HG02840 (cell line): ENCODE results near the gene TRMT5.

Experiments used
- ATAC-seq: cut with Tn5 transposase; IDR thresholded peaks from one replicate; pipeline ENCODE4 v1.9.1; 2021; ENCODE audit warnings: mild to moderate bottlenecking, moderate library complexity, moderate number of reproducible peaks; ENCODE audit not compliant: unreplicated experiment, low FRiP score

The TRMT5 gene

GRCh38 chr14:60980811-60981632 lies at the start of gene TRMT5, which contains the start of gene SLC38A6:
TRMT5 (minus strand) TSS chr14:60981079; CDS start chr14:60980973, 106 bp downstream.
SLC38A6 (plus strand) TSS chr14:60981245; CDS start chr14:60981278, 33 bp downstream.
- peak; percentile 92 for ATAC-seq

DNA sequence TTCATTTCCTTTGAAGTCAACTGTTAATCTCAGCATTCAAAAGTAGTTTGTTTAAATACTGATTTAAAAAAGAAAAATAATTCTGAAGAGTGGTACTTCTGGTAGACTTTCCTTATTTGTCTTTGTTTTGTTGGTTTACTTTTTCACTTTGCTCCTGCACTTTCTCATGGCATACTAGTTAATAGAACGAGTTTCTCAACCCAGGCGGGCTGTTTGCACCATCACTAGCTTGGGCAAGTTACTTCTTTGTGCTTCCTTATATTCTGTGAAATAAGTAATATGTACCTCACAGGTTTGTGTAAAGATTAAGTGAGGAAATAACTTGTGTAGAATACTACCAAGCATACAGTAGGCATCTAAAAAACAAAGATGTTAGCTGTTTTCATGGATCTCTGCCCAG lies 45.6 kb upstream of the TRMT5 start:
- ATAC-seq: no peak

- no peak for ATAC-seq
Observed at GRCh38 chr14:61025251-61026223, 44.7 kb upstream of the TRMT5 start.

GRCh38 chr14:61019537-61019936 lies 38.7 kb upstream of the TRMT5 start:
- ATAC-seq: no peak

GRCh38 chr14:61003571-61003970 lies 22.7 kb upstream of the TRMT5 start:
- no peak for ATAC-seq

GRCh38 chr14:60999536-60999935 lies 18.7 kb upstream of the TRMT5 start:
- no peak for ATAC-seq

DNA sequence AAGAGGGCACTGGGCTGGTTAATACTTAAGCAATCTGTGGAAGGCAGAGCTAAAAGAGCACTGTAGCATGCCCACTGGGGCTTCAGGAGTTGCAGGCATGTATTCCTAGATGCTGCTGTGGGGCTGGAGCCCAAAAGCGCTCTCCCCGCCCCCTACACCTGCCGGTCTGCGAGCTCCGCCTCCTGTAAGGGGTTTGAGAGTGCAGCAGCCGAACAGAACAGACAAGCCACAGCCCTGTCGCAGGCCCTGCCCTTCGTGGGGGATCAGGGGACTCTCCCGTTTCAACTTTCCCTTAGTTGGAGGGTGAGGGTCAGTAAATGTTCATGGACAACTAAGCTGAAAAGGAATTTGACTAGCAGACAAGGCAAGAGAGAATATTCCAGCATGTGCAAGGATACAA lies 17.7 kb upstream of the TRMT5 start:
- no peak for ATAC-seq

DNA sequence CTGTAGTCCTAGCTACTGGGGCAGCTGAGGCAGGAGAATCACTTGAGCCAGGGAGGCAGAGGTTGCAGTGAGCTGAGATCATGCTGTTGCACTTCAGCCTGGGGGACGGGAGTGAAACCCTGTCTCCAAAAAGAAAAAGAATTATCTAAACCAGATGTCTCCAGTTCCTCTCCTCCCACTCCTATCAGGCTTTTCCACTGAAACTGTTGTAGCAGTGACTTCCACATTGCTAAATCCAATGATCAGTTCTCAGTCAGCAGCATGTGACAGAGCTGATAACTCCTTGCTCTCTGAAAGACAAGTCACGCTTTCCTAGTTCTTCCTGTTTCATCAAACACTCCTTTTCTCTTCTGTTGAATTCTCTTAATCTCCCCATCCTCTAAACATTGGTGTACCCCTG lies 8.7 kb upstream of the TRMT5 start:
- ATAC-seq: no peak

DNA sequence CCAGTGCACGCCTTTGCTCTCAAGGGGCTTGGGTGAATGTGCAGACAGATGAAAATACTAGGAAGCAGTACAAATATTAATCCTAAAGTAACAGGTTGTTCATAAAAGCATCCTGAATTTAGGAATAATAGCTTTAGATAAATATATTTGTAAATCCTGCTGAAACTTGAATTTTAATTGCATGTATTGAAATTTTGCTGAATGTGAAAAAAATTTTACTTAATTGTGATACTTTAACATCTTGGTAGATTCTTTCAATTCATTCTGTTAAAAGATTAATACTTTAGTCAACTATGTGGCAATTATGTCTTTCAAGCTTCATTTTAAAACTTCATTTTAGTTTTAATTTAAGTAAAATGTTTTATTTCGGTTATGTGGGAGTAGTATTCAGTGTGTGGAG lies 5.6 kb upstream of the TRMT5 start:
- ATAC-seq: no peak

DNA sequence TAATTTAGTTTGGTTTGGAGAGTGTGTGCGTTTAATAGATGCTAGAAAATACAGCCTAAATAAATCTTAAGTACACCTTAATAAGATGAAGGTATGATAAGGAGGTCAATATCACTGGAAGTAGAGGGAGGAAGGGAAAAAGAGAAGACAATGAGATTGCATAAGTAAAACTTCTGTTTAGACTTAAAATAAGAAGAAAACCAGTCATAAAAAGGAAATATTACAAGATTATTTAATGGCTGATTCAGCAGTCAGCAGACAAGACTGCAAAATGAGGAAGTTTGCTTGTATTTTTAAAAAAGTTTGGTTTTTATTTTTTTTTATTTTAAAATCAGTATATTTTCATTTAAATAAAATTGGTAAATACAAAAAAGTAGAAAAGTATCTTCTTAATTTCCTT lies 3.3 kb upstream of the TRMT5 start:
- ATAC-seq: no peak

DNA sequence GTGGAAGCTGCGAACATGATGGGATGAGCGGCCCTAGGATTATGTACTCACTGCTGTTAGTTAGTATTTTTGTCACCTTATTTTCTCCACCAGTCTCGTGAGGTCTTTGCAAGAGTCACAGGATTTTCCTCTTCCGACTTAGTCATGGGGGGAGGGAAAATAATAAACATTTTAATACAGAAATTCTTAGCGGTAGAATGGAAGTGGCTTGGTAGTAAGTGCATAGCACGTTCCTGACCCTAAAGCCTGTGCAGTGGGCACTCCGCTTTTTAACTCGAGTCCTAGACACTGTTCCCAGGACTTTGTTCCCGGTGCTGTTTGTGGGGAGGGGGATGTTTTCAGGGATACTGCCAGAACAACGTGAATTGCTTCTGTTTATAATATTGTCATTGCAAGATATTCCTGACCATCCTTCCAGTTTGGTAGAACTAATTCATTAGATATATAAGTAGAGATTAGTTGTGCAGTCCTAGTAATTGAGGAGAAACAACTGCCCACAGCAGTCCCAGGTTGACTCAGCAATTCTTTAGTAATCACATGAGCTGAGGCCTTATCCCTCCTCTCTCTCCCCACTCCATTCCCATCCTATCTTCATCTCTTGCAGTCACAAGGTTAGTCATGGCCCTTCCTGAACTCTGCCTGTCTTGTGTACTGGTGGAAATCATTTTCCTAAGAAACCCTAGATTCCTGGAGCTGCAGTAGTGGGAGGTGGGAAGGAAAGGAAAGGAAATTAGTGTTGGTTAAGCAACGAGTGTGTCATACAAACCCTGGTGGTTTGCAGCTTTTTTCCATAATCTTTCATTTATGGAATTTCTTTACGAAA lies 965 bp upstream of the TRMT5 start:
- ATAC-seq: no peak

DNA sequence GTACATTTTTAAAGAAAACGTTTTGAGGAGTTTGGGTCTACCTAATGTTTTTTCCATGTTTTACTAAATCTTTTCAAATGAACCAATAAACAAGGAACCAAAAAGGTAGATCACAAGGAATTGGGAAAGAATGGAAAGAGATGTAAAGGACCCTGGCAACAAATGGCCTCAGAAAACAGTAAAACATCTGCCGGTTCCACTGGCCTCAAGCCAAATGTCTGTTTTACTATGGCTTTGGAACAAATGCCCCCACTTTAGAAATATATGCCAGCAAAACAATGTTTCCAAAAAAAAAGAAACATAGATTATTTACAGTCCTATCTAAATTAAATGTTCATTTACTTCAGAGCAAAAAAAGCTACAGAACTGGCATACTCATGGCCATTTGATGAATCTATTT lies 3.0 kb downstream of the TRMT5 start:
- ATAC-seq: no peak

DNA sequence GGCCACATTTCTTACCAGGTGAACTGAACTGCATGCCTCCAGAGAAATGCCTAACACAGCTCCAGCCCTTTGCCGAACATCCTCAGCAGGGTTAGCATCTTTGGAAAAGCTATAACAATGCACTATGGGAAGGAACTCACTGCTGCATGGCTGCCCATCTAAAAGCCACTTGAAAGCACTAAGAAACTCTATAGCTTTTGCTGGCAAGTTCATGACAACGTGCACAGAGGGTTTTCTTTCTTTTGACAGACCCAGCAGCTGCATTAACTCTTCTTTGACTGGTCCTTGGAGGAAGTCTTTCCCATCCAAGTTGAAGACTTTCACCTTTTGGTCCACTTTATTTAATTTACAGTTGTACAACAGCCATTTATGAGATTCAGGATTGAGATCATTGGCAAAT lies 5.3 kb downstream of the TRMT5 start:
- ATAC-seq: no peak

- no peak for ATAC-seq
Observed at GRCh38 chr14:60974090-60974651, 6.7 kb downstream of the TRMT5 start.

- ATAC-seq: no peak
Observed at GRCh38 chr14:60973070-60973469, 7.8 kb downstream of the TRMT5 start.

GRCh38 chr14:60972295-60972694 lies 8.6 kb downstream of the TRMT5 start:
- ATAC-seq: no peak

- no peak for ATAC-seq
Observed at GRCh38 chr14:60971271-60971670, 9.6 kb downstream of the TRMT5 start.

DNA sequence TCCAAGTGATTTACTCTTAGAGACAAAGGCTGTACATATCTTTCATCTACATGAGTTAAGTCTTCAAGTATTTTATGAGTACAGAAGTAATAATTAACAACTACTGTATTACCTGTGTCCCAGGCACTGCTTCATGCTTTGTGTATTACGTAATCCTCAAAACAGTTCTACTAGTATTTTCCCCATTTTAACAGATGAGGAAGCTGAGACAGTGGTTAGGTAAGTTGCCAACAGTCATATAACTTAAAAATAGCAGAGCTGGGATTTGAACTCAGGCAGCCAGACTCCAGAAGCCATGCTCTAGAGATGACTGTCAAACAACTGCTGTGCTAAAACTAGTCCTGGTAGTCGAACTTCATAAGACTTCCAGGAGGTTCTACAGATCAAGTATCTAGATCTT lies 10.7 kb downstream of the TRMT5 start:
- ATAC-seq: no peak

DNA sequence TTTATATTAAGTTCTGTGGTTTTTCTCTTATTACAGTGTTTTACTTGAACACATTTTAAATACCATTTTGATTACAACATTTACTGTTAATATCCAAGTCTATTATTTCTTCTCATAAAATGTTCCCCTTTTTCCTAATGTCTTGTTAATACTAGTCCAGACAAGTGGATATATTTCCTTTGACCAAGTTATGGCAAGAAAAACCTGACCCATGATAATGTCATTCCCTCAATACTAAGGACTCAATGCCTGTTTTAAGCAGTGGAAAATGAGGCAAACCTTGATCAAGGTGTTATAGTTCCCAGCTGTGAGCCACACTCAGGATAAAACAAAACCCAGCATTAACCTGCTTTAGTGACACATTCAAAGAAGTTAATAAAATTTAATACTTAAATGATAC lies 12.2 kb downstream of the TRMT5 start:
- no peak for ATAC-seq

DNA sequence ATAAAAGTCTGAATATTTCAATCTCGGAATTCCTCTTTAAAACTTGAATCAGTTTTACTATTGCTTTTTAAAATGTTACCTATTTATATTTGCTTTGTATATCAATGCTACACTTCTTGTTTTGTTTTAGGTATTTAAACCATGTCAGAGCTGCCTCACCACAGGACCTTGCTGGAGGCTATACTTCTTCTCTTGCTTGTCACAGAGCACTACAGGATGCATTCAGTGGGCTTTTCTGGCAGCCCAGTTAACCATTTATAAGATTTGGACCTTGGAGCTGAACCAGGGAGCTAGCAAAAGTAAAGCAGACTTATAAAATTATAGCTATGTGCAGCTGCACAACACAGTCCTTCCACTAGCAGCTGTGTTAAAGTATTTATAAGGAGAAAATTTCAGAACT lies 12.8 kb downstream of the TRMT5 start:
- ATAC-seq: no peak
